ENCODE measurements around the gene SDHD. TPM values are rescaled to one million over a fixed set of nuclear protein-coding genes. Genes with fewer than 3 reads are reported as not detected.
A peak's percentile ranks its signal among the peaks of the same experiment; 100 is the strongest.

SDHD gene
- total and polyA plus RNA-seq, 4 donors: 85.5 to 164 (median 104) TPM

DNA sequence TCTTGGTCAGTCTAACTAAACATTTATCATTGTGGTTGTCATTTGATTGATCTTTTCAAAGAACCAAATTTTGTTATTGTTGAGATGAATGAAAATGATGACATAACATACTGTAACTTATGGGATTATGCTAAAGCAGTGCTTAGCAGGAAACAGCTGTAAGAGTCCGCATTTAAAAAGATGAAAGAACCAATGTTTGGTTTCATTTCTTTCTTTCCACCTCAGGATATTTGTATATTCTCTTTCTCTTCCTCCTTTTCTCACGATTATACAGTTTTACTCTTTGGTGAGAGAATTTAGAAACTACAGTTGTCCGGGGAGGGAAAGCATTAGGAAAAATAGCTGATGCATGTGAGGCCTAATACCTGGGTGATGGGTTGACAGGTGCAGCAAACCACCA lies 36.0 kb upstream of the SDHD start:
- Histone ChIP-seq H3K27ac (ENCODE audit: low read depth in 1 of 2, low read length in 1 of 2) (no peak overlapping the region), H3K36me3 (ENCODE audit: control insufficient read depth in 4 of 4, insufficient read depth in 4 of 4, low read length in 4 of 4) (peaks cover 7 to 42% (median 18%) of the 10 kb centered on the region in 4 donors), H3K4me1 (ENCODE audit: control insufficient read depth in 5 of 5, insufficient read depth in 5 of 5, low read length in 5 of 5) (peaks cover 0 to 2% (median 0%) of the 10 kb centered on the region in 5 donors), H3K9me3 (ENCODE audit: control insufficient read depth in 4 of 4, insufficient read depth in 3 of 4, low read length in 3 of 4) (no peaks in the 10 kb centered on the region), H3K27me3 (ENCODE audit: control insufficient read depth in 3 of 3, insufficient read depth in 3 of 3, low read length in 2 of 3) (no peaks in the 10 kb centered on the region), H3K9ac (ENCODE audit: insufficient read depth in 1 of 2, low read length in 2 of 2) (no peak overlapping the region), H3K4me3 (no peak overlapping the region)
- DNase-seq: no peak
- ATAC-seq (ENCODE audit: insufficient read depth, low FRiP score): no peak
- 76 to 77% methylated on average over 3 of the region's 3 CpGs for WGBS, 2 donors
- no peak for TF ChIP-seq CTCF (IDR thresholded peaks at IDR 0.05; ENCODE audit: control extremely low read depth, extremely low read depth)

GRCh38 chr11:112051768-112052167 lies 34.9 kb upstream of the SDHD start:
- Histone ChIP-seq H3K4me3 (no peak overlapping the region), H3K27ac (ENCODE audit: low read depth in 1 of 2, low read length in 1 of 2) (no peak overlapping the region), H3K36me3 (ENCODE audit: control insufficient read depth in 4 of 4, insufficient read depth in 4 of 4, low read length in 4 of 4) (peaks cover 6 to 36% (median 18%) of the 10 kb centered on the region in 4 donors), H3K4me1 (ENCODE audit: control insufficient read depth in 5 of 5, insufficient read depth in 5 of 5, low read length in 5 of 5) (peaks cover 0 to 2% (median 0%) of the 10 kb centered on the region in 5 donors), H3K9ac (ENCODE audit: insufficient read depth in 1 of 2, low read length in 2 of 2) (no peak overlapping the region), H3K9me3 (ENCODE audit: control insufficient read depth in 4 of 4, insufficient read depth in 3 of 4, low read length in 3 of 4) (no peaks in the 10 kb centered on the region), H3K27me3 (ENCODE audit: control insufficient read depth in 3 of 3, insufficient read depth in 3 of 3, low read length in 2 of 3) (no peaks in the 10 kb centered on the region)
- DNase-seq (no peak), ATAC-seq (ENCODE audit: insufficient read depth, low FRiP score) (no peak)
- TF ChIP-seq CTCF (IDR thresholded peaks at IDR 0.05; ENCODE audit: control extremely low read depth, extremely low read depth): no peak
- 88 to 91% methylated on average over 3 of the region's 3 CpGs for WGBS, 2 donors

DNA sequence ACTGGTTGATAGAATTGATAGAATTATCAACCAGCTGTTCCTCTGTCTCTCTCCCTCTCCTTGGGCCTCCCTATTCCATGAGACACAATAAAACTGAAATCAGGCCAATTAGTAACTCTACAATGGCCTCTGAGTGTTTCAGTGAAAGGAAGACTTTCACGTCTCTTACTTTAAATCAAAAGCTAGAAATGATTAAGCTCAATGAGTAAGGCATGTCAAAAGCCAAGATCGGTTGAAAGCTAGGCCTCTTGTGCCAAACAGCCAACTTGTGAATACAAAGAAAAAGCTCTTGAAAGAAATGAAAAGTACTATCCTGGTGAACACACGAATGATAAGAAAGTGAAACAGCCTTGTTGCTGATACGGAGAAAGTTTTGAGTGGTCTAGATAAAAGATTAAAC lies 29.5 kb upstream of the SDHD start:
- Histone ChIP-seq H3K4me1 (ENCODE audit: control insufficient read depth in 5 of 5, insufficient read depth in 5 of 5, low read length in 5 of 5) (no peaks in the 10 kb centered on the region), H3K9me3 (ENCODE audit: control insufficient read depth in 4 of 4, insufficient read depth in 3 of 4, low read length in 3 of 4) (no peaks in the 10 kb centered on the region), H3K36me3 (ENCODE audit: control insufficient read depth in 4 of 4, insufficient read depth in 4 of 4, low read length in 4 of 4) (peaks cover 4 to 39% (median 21%) of the 10 kb centered on the region in 4 donors), H3K27me3 (ENCODE audit: control insufficient read depth in 3 of 3, insufficient read depth in 3 of 3, low read length in 2 of 3) (no peaks in the 10 kb centered on the region), H3K4me3 (no peak overlapping the region), H3K27ac (ENCODE audit: low read depth in 1 of 2, low read length in 1 of 2) (no peak overlapping the region), H3K9ac (ENCODE audit: insufficient read depth in 1 of 2, low read length in 2 of 2) (no peak overlapping the region)
- DNase-seq (peak in 2 of 3 donors; percentile 30 to 48), ATAC-seq (ENCODE audit: insufficient read depth, low FRiP score) (no peak)
- TF ChIP-seq CTCF (IDR thresholded peaks at IDR 0.05; ENCODE audit: control extremely low read depth, extremely low read depth): no peak
- 71 to 76% methylated on average over 4 of the region's 4 CpGs for WGBS, 2 donors

GRCh38 chr11:112058103-112058502 lies 28.6 kb upstream of the SDHD start:
- Histone ChIP-seq H3K36me3 (ENCODE audit: control insufficient read depth in 4 of 4, insufficient read depth in 4 of 4, low read length in 4 of 4) (peaks cover 4 to 33% (median 19%) of the 10 kb centered on the region in 4 donors), H3K9ac (ENCODE audit: insufficient read depth in 1 of 2, low read length in 2 of 2) (no peak overlapping the region), H3K27ac (ENCODE audit: low read depth in 1 of 2, low read length in 1 of 2) (no peak overlapping the region), H3K27me3 (ENCODE audit: control insufficient read depth in 3 of 3, insufficient read depth in 3 of 3, low read length in 2 of 3) (no peaks in the 10 kb centered on the region), H3K4me1 (ENCODE audit: control insufficient read depth in 5 of 5, insufficient read depth in 5 of 5, low read length in 5 of 5) (no peaks in the 10 kb centered on the region), H3K4me3 (no peak overlapping the region), H3K9me3 (ENCODE audit: control insufficient read depth in 4 of 4, insufficient read depth in 3 of 4, low read length in 3 of 4) (no peaks in the 10 kb centered on the region)
- WGBS, 2 donors: 47 to 74% methylated on average over 1 of the region's 1 CpG
- TF ChIP-seq CTCF (IDR thresholded peaks at IDR 0.05; ENCODE audit: control extremely low read depth, extremely low read depth): no peak
- DNase-seq: no peak
- ATAC-seq (ENCODE audit: insufficient read depth, low FRiP score): no peak

All from lung (tissue), 12 donors.